Measurements from ENCODE around the gene HLA-G. TPM values are rescaled to one million over a fixed set of nuclear protein-coding genes. Genes with fewer than 3 reads are reported as not detected.

The HLA-G gene
- total RNA-seq, 1 donor from 2014 or later = 0.38 TPM

DNA sequence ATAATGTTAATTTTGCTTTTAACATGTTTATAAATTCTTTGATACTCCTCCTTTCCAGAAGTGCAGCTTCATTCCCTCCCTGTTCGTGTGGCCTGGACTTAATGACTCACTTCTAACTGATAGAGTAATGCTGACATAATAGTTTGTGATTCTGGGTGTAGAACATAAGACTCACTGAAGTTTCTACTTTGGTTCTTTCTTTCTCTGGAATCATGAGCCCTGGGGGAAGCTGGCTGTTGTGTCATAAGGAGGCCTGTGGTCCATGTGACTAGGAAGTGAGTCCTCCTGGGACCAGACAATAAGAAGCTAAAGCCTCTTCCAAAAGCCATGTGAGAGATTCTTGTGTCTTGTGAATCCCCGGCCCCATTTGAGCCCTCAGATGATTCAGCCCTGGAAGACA is 30.5 kb upstream of the HLA-G start:
- H3K4me1 Mint-ChIP-seq (ENCODE audit: low read depth) = no peaks in the 10 kb centered on the region
- H3K27me3 Mint-ChIP-seq = peaks cover 63% of the 10 kb centered on the region
- no peak for DNase-seq (ENCODE audit: low spot score, unreplicated experiment)
- no peak overlapping the region for H3K27ac Mint-ChIP-seq
- H3K9me3 Mint-ChIP-seq (ENCODE audit: low read depth) = no peaks in the 10 kb centered on the region
- TF ChIP-seq, protein P1, sequence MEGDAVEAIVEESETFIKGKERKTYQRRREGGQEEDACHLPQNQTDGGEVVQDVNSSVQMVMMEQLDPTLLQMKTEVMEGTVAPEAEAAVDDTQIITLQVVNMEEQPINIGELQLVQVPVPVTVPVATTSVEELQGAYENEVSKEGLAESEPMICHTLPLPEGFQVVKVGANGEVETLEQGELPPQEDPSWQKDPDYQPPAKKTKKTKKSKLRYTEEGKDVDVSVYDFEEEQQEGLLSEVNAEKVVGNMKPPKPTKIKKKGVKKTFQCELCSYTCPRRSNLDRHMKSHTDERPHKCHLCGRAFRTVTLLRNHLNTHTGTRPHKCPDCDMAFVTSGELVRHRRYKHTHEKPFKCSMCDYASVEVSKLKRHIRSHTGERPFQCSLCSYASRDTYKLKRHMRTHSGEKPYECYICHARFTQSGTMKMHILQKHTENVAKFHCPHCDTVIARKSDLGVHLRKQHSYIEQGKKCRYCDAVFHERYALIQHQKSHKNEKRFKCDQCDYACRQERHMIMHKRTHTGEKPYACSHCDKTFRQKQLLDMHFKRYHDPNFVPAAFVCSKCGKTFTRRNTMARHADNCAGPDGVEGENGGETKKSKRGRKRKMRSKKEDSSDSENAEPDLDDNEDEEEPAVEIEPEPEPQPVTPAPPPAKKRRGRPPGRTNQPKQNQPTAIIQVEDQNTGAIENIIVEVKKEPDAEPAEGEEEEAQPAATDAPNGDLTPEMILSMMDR (IDR thresholded peaks at IDR 0.05; ENCODE audit: unreplicated experiment) = no peak
- no peak overlapping the region for H3K4me3 Mint-ChIP-seq (ENCODE audit: low read depth)
- H3K36me3 Mint-ChIP-seq (ENCODE audit: insufficient read depth) = no peaks in the 10 kb centered on the region

GRCh38 chr6:29797966-29798365 is 29.7 kb upstream of the HLA-G start:
- no peak for DNase-seq (ENCODE audit: low spot score, unreplicated experiment)
- H3K4me3 Mint-ChIP-seq (ENCODE audit: low read depth) = no peak overlapping the region
- H3K4me1 Mint-ChIP-seq (ENCODE audit: low read depth) = no peaks in the 10 kb centered on the region
- H3K27me3 Mint-ChIP-seq = peaks cover 64% of the 10 kb centered on the region
- TF ChIP-seq, protein P1 (IDR thresholded peaks at IDR 0.05; ENCODE audit: unreplicated experiment) = no peak
- H3K27ac Mint-ChIP-seq = no peak overlapping the region
- no peaks in the 10 kb centered on the region for H3K9me3 Mint-ChIP-seq (ENCODE audit: low read depth)
- no peaks in the 10 kb centered on the region for H3K36me3 Mint-ChIP-seq (ENCODE audit: insufficient read depth)

DNA sequence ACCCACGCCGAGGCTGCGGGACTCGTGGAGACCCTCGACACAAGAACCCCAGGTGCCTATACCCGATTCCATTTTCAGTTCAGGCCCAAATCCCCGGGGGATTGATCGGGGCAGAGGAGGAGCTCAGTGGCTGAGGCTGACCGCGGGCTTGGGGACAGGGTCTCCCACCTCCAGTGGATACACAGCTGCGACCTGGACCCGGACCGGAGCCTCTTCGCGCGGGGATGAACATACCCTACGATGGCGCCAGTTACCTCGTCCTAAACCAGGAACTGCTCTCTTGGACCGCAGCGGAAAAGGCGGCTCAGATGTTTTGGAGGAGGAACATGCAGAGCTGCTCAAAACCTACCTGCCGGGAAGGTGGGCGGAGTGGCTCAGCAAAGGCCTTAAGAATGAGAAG is 27.4 kb upstream of the HLA-G start:
- DNase-seq (ENCODE audit: low spot score, unreplicated experiment) = no peak
- peaks cover 42% of the 10 kb centered on the region for H3K27me3 Mint-ChIP-seq
- peaks cover 2% of the 10 kb centered on the region for H3K9me3 Mint-ChIP-seq (ENCODE audit: low read depth)
- no peaks in the 10 kb centered on the region for H3K36me3 Mint-ChIP-seq (ENCODE audit: insufficient read depth)
- H3K4me1 Mint-ChIP-seq (ENCODE audit: low read depth) = no peaks in the 10 kb centered on the region
- no peak overlapping the region for H3K27ac Mint-ChIP-seq
- TF ChIP-seq, protein P1 (IDR thresholded peaks at IDR 0.05; ENCODE audit: unreplicated experiment) = no peak
- no peak overlapping the region for H3K4me3 Mint-ChIP-seq (ENCODE audit: low read depth)

GRCh38 chr6:29806387-29806786 is 21.2 kb upstream of the HLA-G start:
- H3K27me3 Mint-ChIP-seq = peaks cover 49% of the 10 kb centered on the region
- no peaks in the 10 kb centered on the region for H3K36me3 Mint-ChIP-seq (ENCODE audit: insufficient read depth)
- H3K9me3 Mint-ChIP-seq (ENCODE audit: low read depth) = peaks cover 2% of the 10 kb centered on the region
- no peaks in the 10 kb centered on the region for H3K4me1 Mint-ChIP-seq (ENCODE audit: low read depth)
- TF ChIP-seq, protein P1 (IDR thresholded peaks at IDR 0.05; ENCODE audit: unreplicated experiment) = no peak
- no peak overlapping the region for H3K27ac Mint-ChIP-seq
- no peak for DNase-seq (ENCODE audit: low spot score, unreplicated experiment)
- H3K4me3 Mint-ChIP-seq (ENCODE audit: low read depth) = no peak overlapping the region

DNA sequence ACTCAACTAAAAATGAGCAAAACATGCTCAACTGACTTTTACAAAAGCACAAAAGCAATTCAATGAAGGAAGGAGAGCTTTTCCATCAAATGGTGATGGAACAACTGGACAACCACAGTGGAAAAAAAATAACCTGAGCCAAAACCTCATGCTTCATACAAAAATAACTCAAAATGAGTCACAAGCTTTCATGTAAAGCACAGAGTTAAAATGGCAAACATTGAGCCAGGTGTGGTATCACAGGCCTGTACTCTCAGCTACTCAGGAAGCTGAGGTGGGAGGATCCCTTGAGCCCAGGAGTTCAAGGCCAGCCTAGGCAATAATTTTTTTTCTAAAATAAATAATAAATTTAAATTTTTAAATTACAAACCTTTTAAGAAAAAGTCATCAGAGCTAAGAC is 18.4 kb upstream of the HLA-G start:
- Mint-ChIP-seq H3K4me1 (ENCODE audit: low read depth) (no peaks in the 10 kb centered on the region), H3K9me3 (ENCODE audit: low read depth) (no peaks in the 10 kb centered on the region), H3K27me3 (peaks cover 49% of the 10 kb centered on the region), H3K27ac (no peak overlapping the region), H3K4me3 (ENCODE audit: low read depth) (no peak overlapping the region), H3K36me3 (ENCODE audit: insufficient read depth) (no peaks in the 10 kb centered on the region)
- no peak for DNase-seq (ENCODE audit: low spot score, unreplicated experiment)
- TF ChIP-seq, protein P1 (IDR thresholded peaks at IDR 0.05; ENCODE audit: unreplicated experiment) = no peak
